Tibial nerve (tissue), 4 donors: ENCODE results near the gene SUGCT.

Source experiments
- EP300 ChIP-seq, 2 donors: sonication (generic); formaldehyde crosslinking; IDR thresholded peaks; one replicate each; pipeline ENCODE4 v1.6.1; 2017; ENCODE audit warnings: antibody characterized with exemption in 2 of 2, mild to moderate bottlenecking in 1 of 2
- POLR2A ChIP-seq, 2 donors: fragments of 450-650 bp; IDR thresholded peaks; one replicate each; pipeline ENCODE4 v1.6.1; 2017; ENCODE audit warnings: antibody characterized with exemption in 2 of 2, mild to moderate bottlenecking in 2 of 2, moderate library complexity in 2 of 2
- TF ChIP-seq, protein P1 (sequence below), 5 experiments: fragments of 200-600 bp in 3 of 5; fragments of 450-650 bp in 2 of 5; sonication (generic) in 3 of 5; IDR thresholded peaks; one replicate each; pipeline ENCODE4 v1.5.1; 2016 to 2019; ENCODE audit warnings: antibody characterized with exemption in 5 of 5, mild to moderate bottlenecking in 3 of 5, moderate library complexity in 2 of 5

DNA sequence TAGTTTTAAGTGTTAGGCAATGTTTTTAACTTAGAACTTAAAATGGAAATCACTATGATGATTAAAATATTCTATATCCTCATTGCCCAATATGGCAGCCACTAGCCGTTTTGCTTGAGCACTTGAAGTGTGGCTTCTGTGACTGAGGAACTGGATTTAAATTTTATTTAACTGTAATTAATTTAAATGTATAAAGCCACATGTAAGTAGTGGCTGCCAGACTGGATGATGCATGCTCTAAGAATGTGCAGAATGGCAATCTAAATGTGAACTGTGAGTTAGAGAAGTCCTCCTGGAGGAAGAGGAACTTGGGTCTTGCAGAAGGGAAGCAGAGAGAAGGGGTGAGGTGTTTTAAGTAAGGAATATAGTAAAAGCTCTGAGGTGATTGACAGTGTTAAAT is 451.4 kb downstream of the SUGCT start:
- TF ChIP-seq, protein P1, sequence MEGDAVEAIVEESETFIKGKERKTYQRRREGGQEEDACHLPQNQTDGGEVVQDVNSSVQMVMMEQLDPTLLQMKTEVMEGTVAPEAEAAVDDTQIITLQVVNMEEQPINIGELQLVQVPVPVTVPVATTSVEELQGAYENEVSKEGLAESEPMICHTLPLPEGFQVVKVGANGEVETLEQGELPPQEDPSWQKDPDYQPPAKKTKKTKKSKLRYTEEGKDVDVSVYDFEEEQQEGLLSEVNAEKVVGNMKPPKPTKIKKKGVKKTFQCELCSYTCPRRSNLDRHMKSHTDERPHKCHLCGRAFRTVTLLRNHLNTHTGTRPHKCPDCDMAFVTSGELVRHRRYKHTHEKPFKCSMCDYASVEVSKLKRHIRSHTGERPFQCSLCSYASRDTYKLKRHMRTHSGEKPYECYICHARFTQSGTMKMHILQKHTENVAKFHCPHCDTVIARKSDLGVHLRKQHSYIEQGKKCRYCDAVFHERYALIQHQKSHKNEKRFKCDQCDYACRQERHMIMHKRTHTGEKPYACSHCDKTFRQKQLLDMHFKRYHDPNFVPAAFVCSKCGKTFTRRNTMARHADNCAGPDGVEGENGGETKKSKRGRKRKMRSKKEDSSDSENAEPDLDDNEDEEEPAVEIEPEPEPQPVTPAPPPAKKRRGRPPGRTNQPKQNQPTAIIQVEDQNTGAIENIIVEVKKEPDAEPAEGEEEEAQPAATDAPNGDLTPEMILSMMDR (IDR thresholded peaks at IDR 0.05): no peak
- TF ChIP-seq EP300 (IDR thresholded peaks at IDR 0.05) (no peak), POLR2A (IDR thresholded peaks at IDR 0.05) (no peak)
